Neural cell (in vitro differentiated cells): Measurements from ENCODE around the gene ADH4. TPM values are rescaled to one million over a fixed set of nuclear protein-coding genes. Genes with fewer than 3 reads are reported as not detected.

Experiments
- H2AFZ ChIP-seq: fragments of 200-600, 300-800 bp; sonication (generic), shearing (Covaris generic); 2 replicates; pipeline ENCODE4 v1.6.0; 2014; ENCODE audit warnings: low read depth, mild to moderate bottlenecking, antibody characterized with exemption, low read length, moderate library complexity
- H3F3A ChIP-seq: fragments of 200-600 bp; shearing (Covaris generic); 2 replicates; pipeline ENCODE4 v1.6.1; 2016; ENCODE audit warnings: mild to moderate bottlenecking, moderate library complexity, mixed read lengths, antibody characterized with exemption, low read length; ENCODE audit not compliant: insufficient read depth, poor library complexity, severe bottlenecking
- H3K27ac ChIP-seq: fragments of 200-600, 300-800 bp; sonication (generic), shearing (Covaris generic); 2 replicates; pipeline ENCODE4 v1.5.1; 2014; ENCODE audit warnings: mild to moderate bottlenecking, low read length, moderate library complexity
- H3K27me3 ChIP-seq: fragments of 300-800, 200-600 bp; sonication (generic), shearing (Covaris generic); 2 replicates; pipeline ENCODE4 v1.6.0; 2014; ENCODE audit warnings: mild to moderate bottlenecking, low read depth, low read length, moderate library complexity; ENCODE audit not compliant: insufficient read depth
- H3K36me3 ChIP-seq: fragments of 300-800, 200-600 bp; sonication (generic), shearing (Covaris generic); 2 replicates; pipeline ENCODE4 v1.5.1; 2014; ENCODE audit warnings: mild to moderate bottlenecking, antibody characterized with exemption, low read length, moderate library complexity; ENCODE audit not compliant: insufficient read depth
- H3K4me2 ChIP-seq: fragments of 300-800, 200-600 bp; sonication (generic), shearing (Covaris generic); 2 replicates; pipeline ENCODE4 v1.6.0; 2014; ENCODE audit warnings: mild to moderate bottlenecking, low read length
- H3K4me3 ChIP-seq: fragments of 300-800, 200-600 bp; sonication (generic), shearing (Covaris generic); 2 replicates; pipeline ENCODE4 v1.5.1; 2014; ENCODE audit warnings: mild to moderate bottlenecking, low read length, moderate library complexity
- H3K79me2 ChIP-seq: fragments of 200-600 bp; shearing (Covaris generic); replicated peaks from 2 replicates; pipeline ENCODE4 v1.6.0; 2014; ENCODE audit warnings: mild to moderate bottlenecking, low read length, moderate library complexity; ENCODE audit not compliant: insufficient read depth
- H3K9ac ChIP-seq: fragments of 300-800, 200-600 bp; sonication (generic), shearing (Covaris generic); 2 replicates; pipeline ENCODE4 v1.6.1; 2016; ENCODE audit warnings: mild to moderate bottlenecking, low read length, mixed read lengths
- H3K9me2 ChIP-seq: fragments of 200-600 bp; shearing (Covaris generic); 2 replicates; pipeline ENCODE4 v1.6.1; 2016; ENCODE audit warnings: mild to moderate bottlenecking, low read length, mixed read lengths; ENCODE audit not compliant: insufficient read depth
- H3K9me3 ChIP-seq: fragments of 200-600, 300-800 bp; sonication (generic), shearing (Covaris generic); 2 replicates; pipeline ENCODE4 v1.6.1; 2016; ENCODE audit warnings: mild to moderate bottlenecking, mixed run types, low read length, moderate library complexity, mixed read lengths
- H4K20me1 ChIP-seq: fragments of 200-600 bp; shearing (Covaris generic); 2 replicates; pipeline ENCODE4 v1.6.1; 2016; ENCODE audit warnings: mild to moderate bottlenecking, mixed run types; ENCODE audit not compliant: insufficient read depth
- CTCF ChIP-seq: fragments of 450-650 bp; IDR thresholded peaks from 2 replicates; pipeline ENCODE4 v1.5.1; 2014; ENCODE audit warnings: antibody characterized with exemption, mild to moderate bottlenecking, moderate library complexity; ENCODE audit not compliant: poor library complexity, severe bottlenecking
- EP300 ChIP-seq: fragments of 450-650 bp; conservative IDR thresholded peaks from 2 replicates; pipeline ENCODE4 v1.6.1; 2014; ENCODE audit warnings: antibody characterized with exemption, mild to moderate bottlenecking, moderate library complexity; ENCODE audit not compliant: poor library complexity, severe bottlenecking
- EZH2 ChIP-seq: fragments of 200-600, 300-800 bp; shearing (Covaris generic), sonication (generic); IDR thresholded peaks from 2 replicates; pipeline ENCODE4 v1.6.1; 2014; ENCODE audit warnings: antibody characterized with exemption, low read length, borderline replicate concordance, mild to moderate bottlenecking; ENCODE audit not compliant: insufficient read depth, poor library complexity, severe bottlenecking
- RAD21 ChIP-seq: fragments of 450-650 bp; conservative IDR thresholded peaks from 2 replicates; pipeline ENCODE4 v1.6.1; 2014; ENCODE audit warnings: antibody characterized with exemption, mild to moderate bottlenecking, moderate library complexity
- REST ChIP-seq: IDR thresholded peaks from 2 replicates; pipeline ENCODE4 v1.6.1; 2012; ENCODE audit warnings: borderline replicate concordance
- SMC3 ChIP-seq: fragments of 450-650 bp; conservative IDR thresholded peaks from 2 replicates; pipeline ENCODE4 v1.6.1; 2014; ENCODE audit warnings: antibody characterized with exemption, mild to moderate bottlenecking, moderate library complexity; ENCODE audit not compliant: poor library complexity
- TAF1 ChIP-seq: IDR thresholded peaks from 2 replicates; pipeline ENCODE4 v1.6.1; 2012; ENCODE audit warnings: low read depth
- polyA plus RNA-seq: library from polyadenylated mRNA; depleted of rRNA; stranded (reverse); fragments of >200 nt; gene quantifications from 2 replicates; pipeline ENCODE4 v1.2.3, GENCODE V29; 2014

Gene ADH4
- polyA plus RNA-seq, 1 donor from 2014 or later: not detected

GRCh38 chr4:99161373-99162099 lies 17.4 kb upstream of the ADH4 start:
- H3K9me3 ChIP-seq: no peaks in the 10 kb centered on the region
- no peaks in the 10 kb centered on the region for H3K9me2 ChIP-seq
- no peak overlapping the region for H3K4me3 ChIP-seq
- H3K36me3 ChIP-seq: no peaks in the 10 kb centered on the region
- no peaks in the 10 kb centered on the region for H3K27me3 ChIP-seq
- TF ChIP-seq RAD21 (no peak), TAF1 (no peak), EZH2 (no peak), REST (no peak), EP300 (no peak), CTCF (no peak), SMC3 (no peak)
- no peak overlapping the region for H3K4me2 ChIP-seq
- no peaks in the 10 kb centered on the region for H3F3A ChIP-seq
- H3K79me2 ChIP-seq: no peaks in the 10 kb centered on the region
- H2AFZ ChIP-seq: no peak overlapping the region
- H3K9ac ChIP-seq: no peak overlapping the region
- no peaks in the 10 kb centered on the region for H4K20me1 ChIP-seq
- H3K27ac ChIP-seq: no peak overlapping the region

- H3K36me3 ChIP-seq: no peaks in the 10 kb centered on the region
- no peak overlapping the region for H3K9ac ChIP-seq
- no peaks in the 10 kb centered on the region for H3K79me2 ChIP-seq
- no peaks in the 10 kb centered on the region for H3F3A ChIP-seq
- H3K9me2 ChIP-seq: no peaks in the 10 kb centered on the region
- no peak overlapping the region for H3K27ac ChIP-seq
- H3K9me3 ChIP-seq: no peaks in the 10 kb centered on the region
- H2AFZ ChIP-seq: no peak overlapping the region
- no peaks in the 10 kb centered on the region for H3K27me3 ChIP-seq
- no peak overlapping the region for H3K4me2 ChIP-seq
- no peaks in the 10 kb centered on the region for H4K20me1 ChIP-seq
- no peak overlapping the region for H3K4me3 ChIP-seq
- TF ChIP-seq CTCF: no peak
Observed at GRCh38 chr4:99159699-99160098, 15.6 kb upstream of the ADH4 start.
